GM19452 (cell line): ENCODE results near the gene PPP1CA.

Experiments
- ATAC-seq: cut with Tn5 transposase; IDR thresholded peaks from one replicate; pipeline ENCODE4 v1.9.1; 2021; ENCODE audit not compliant: unreplicated experiment

PPP1CA gene

GRCh38 chr11:67401495-67402191 is at the start of gene PPP1CA:
TSS of gene PPP1CA (minus strand) at chr11:67401858. CDS start at chr11:67401782, 76 bp downstream.
- ATAC-seq = peak; percentile 60

GRCh38 chr11:67450796-67451657 is 49.4 kb upstream of the PPP1CA start:
- ATAC-seq = no peak

DNA sequence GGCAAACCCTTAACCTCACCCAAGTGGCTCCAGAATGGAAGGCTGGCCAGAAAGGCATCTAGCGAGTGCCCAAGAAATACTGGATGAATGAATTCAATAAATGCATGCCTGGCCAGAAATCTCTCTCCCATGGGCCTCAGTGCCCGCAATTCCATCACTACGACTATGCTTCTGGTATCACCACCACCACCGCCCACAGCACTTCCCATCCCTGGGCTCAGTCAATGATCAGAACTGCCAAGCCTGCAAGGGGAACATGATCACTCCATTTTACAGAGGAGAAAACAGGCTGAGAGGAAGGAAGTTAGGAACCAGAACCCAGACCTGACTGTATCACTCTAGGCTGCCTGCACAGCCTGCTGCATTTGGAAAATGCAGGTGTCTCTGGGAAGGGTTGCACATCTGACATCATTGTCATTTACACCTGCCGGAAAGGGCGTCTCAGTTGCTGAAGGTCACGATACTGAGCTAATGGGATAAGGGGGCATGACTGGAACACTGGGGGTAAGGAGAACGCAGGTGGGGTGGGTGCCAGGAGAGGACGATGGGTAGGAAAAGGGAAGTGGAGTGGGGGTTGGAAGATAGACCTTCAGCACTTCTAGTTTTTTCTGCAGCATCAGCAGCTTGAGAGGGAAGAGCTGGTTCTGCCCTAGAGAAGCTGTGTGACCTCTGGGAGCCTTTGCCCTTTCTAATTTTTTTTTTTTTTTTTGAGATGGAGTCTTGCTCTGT is 47.6 kb upstream of the PPP1CA start:
- ATAC-seq = no peak

DNA sequence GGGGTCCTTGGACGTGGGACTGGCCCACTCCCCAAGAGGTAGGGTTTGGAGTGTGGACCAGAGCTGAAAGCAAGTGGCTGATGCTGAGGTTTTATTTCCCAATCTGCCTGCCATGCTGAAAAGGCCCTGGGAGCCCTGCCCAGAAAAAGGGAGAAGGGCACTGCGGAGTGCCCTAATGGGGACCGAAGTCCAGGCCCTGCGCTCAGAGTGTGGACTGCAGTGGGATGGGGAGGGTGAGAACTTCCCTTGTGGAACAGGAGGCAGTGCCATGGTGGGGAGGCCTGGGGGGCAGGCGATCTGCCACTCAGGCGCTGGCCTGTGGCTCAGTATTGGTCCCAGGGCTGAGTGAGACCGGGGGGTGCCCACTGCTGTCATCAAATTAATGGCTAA is 46.6 kb upstream of the PPP1CA start:
- no peak for ATAC-seq

DNA sequence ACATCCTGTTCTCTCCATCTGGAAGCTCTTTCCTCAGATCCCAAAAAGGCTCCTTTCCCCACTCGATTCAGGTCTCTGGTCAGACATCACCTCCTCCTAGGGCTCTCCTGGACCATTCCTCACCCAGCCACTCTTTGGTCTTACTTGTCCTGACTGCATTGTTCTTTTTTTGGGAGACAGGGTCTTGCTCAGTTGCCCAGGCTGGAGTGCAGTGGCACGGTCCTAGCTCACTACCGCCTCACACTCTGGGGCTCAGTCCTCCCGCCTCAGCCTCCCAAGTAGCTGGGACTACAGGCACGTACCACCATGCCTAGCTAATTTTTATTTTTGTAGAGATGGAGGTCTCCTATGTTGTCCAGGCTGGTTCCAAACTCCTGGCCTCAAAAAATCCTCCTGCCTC is 43.9 kb upstream of the PPP1CA start:
- no peak for ATAC-seq

GRCh38 chr11:67442504-67443404 is 41.1 kb upstream of the PPP1CA start:
- ATAC-seq = no peak

GRCh38 chr11:67441731-67442351 is 40.2 kb upstream of the PPP1CA start:
- no peak for ATAC-seq

DNA sequence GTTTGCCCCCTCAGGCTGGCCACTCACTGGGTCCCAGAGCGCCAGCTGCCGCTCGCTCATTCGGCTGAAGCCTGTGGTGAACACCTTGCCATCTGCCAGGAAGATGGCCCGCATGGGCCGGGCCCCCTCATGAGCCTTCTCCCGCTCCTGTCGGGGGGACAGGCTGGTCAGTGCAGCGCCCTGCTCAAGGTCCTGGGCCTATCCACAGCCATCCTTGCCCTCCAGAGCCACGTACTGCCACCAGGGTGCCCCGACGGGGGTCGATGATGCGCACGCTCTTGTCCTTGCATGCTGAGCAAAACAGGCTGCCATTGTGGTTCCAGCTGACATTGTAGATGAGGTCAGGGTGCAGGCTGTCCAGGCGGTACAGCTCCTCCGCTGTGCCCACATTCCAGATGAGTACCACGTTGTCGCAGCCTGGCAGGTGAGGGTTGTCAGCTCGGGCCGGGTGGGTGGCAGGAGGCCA is 39.5 kb upstream of the PPP1CA start:
- ATAC-seq = no peak

GRCh38 chr11:67440229-67441097 is 38.8 kb upstream of the PPP1CA start:
- no peak for ATAC-seq

- ATAC-seq = no peak
These were observed 37.9 kb upstream of the PPP1CA start for GRCh38 chr11:67439321-67440228.

GRCh38 chr11:67438158-67438902 is 36.7 kb upstream of the PPP1CA start:
- ATAC-seq = no peak

GRCh38 chr11:67437809-67438157 is 36.1 kb upstream of the PPP1CA start:
- ATAC-seq = no peak

GRCh38 chr11:67437082-67437808 is 35.6 kb upstream of the PPP1CA start, which contains the start of gene PTPRCAP:
TSS of gene PTPRCAP (minus strand) at chr11:67437682. CDS start at chr11:67437619, 63 bp downstream.
- ATAC-seq = no peak

- ATAC-seq = peak; percentile 37
These were observed 34.9 kb upstream of the PPP1CA start for GRCh38 chr11:67436459-67437081.

DNA sequence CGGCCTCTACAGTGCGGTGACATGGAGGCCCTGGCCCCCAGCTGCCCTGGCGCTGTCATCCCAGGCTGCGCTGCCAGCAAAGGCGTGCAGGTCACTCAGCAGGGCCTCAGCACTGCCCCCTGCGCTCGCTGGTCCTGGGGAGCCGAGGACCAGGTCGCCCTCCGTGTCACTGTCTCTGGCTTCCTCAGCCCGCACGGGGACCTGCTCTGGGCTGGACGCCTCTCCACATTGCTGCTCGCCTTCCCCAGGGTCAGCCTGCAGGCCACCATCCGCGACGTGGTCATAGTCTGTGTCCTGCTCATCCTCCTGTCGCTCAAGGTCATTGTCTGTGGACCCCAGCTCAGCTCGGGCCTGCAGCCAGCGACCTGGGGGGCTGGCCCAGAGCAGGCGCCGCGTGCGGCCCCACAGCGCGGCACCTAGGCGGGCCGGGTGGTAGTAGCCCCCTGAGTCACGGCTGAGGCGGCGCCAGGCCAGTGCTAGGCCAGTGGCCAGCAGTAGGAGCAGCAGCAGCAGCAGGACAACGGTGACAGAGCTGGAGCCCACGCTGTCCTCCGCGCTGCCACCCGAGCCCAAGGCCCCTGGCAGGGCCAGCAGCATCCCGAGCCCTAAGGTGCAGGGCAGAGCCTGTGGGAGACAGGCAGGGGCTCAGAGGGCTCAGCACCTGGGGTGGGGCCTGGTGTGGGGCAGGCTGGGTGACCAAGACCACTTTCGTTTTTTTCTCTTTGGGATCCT is 34.2 kb upstream of the PPP1CA start:
- ATAC-seq = no peak
